Caco-2 (cell line): Measurements from ENCODE around the gene CHAF1A. TPM values are rescaled to one million over a fixed set of nuclear protein-coding genes. Genes with fewer than 3 reads are reported as not detected.

Source experiments
- BruUV-seq: library from RNA; stranded (reverse); fragments of 400-500 nt; replicated peaks from 2 replicates; lab custom pipeline; 2021; lab: Mats Ljungman, UMichigan
- CTCF ChIA-PET: fragments of 300-600 bp; sonication (Branson Sonifier 250); formaldehyde crosslinking; loops from one replicate; lab custom pipeline; 2022; ENCODE audit warnings: antibody characterized with exemption; lab: Charles Lee
- POLR2A ChIA-PET: fragments of 300-600 bp; sonication (Branson Sonifier 250); formaldehyde crosslinking; loops from one replicate; lab custom pipeline; 2022; ENCODE audit warnings: antibody characterized with exemption; lab: Charles Lee
- DNase-seq, 2 experiments: peaks; one replicate each; pipeline versions ENCODE4 v3.0.0 to v3.0.0-alpha.2; 2020 to 2022
- H3K27me3 ChIP-seq: replicated peaks from 2 replicates; pipeline ENCODE4 v1.6.0; 2011; ENCODE audit warnings: low read length; ENCODE audit not compliant: control insufficient read depth, insufficient read depth
- H3K36me3 ChIP-seq: 2 replicates; pipeline ENCODE4 v1.5.1; 2011; ENCODE audit warnings: low read length; ENCODE audit not compliant: control insufficient read depth, insufficient read depth
- H3K4me1 ChIP-seq: fragments of 250-450 bp; sonication (Bioruptor Pico); 2 replicates; pipeline ENCODE4 v1.5.1; 2020; ENCODE audit warnings: mild to moderate bottlenecking
- H3K4me3 ChIP-seq: 2 replicates; pipeline ENCODE4 v1.5.1; 2011; ENCODE audit warnings: low read depth, mild to moderate bottlenecking, control low read depth, low read length
- H3K9me3 ChIP-seq: fragments of 250-450 bp; sonication (Bioruptor Pico); 2 replicates; pipeline ENCODE4 v1.5.1; 2020; ENCODE audit warnings: mild to moderate bottlenecking, moderate library complexity
- H3K27ac Mint-ChIP-seq: one replicate; pipeline ENCODE4 v1.8.0; 2022; ENCODE audit warnings: mixed read lengths; ENCODE audit not compliant: unreplicated experiment
- H3K27me3 Mint-ChIP-seq: one replicate; pipeline ENCODE4 v1.8.0; 2022; ENCODE audit warnings: mixed read lengths; ENCODE audit not compliant: insufficient read depth, unreplicated experiment
- H3K36me3 Mint-ChIP-seq: one replicate; pipeline ENCODE4 v1.8.0; 2022; ENCODE audit warnings: mild to moderate bottlenecking, mixed read lengths; ENCODE audit not compliant: insufficient read depth, unreplicated experiment
- H3K4me1 Mint-ChIP-seq: one replicate; pipeline ENCODE4 v1.8.0; 2022; ENCODE audit warnings: low read depth, mixed read lengths; ENCODE audit not compliant: unreplicated experiment
- H3K4me3 Mint-ChIP-seq: one replicate; pipeline ENCODE4 v1.8.0; 2022; ENCODE audit warnings: mild to moderate bottlenecking, moderate library complexity, mixed read lengths; ENCODE audit not compliant: unreplicated experiment
- H3K9me3 Mint-ChIP-seq: one replicate; pipeline ENCODE4 v1.8.0; 2022; ENCODE audit warnings: mixed read lengths; ENCODE audit not compliant: unreplicated experiment
- intact Hi-C: fragments of 100-400 bp; cut with micrococcal nuclease; formaldehyde crosslinking; loops from one replicate; pipeline ENCODE4 v1.10.0; 2022; ENCODE audit not compliant: unreplicated experiment
- total RNA-seq: library from RNA; stranded (reverse); gene quantifications from 2 replicates; pipeline ENCODE4 v1.2.3, GENCODE V29; 2022
- TF ChIP-seq, protein P1 (sequence below), 2 experiments: fragments of 200-600 bp in 1 of 2; IDR thresholded peaks; 1 replicate in 1 of 2; 2 replicates in 1 of 2; pipeline versions ENCODE4 v1.5.1 to v1.8.0; 2011 to 2022; ENCODE audit warnings: antibody characterized with exemption in 1 of 2, control low read depth in 1 of 2, inconsistent platforms in 1 of 2, low read depth in 1 of 2, low read length in 1 of 2, mild to moderate bottlenecking in 1 of 2, moderate library complexity in 1 of 2; ENCODE audit not compliant: insufficient read depth in 1 of 2, severe bottlenecking in 1 of 2, unreplicated experiment in 1 of 2

The CHAF1A gene
- total RNA-seq, 1 experiment from 2014 or later, result 63.1 TPM

DNA sequence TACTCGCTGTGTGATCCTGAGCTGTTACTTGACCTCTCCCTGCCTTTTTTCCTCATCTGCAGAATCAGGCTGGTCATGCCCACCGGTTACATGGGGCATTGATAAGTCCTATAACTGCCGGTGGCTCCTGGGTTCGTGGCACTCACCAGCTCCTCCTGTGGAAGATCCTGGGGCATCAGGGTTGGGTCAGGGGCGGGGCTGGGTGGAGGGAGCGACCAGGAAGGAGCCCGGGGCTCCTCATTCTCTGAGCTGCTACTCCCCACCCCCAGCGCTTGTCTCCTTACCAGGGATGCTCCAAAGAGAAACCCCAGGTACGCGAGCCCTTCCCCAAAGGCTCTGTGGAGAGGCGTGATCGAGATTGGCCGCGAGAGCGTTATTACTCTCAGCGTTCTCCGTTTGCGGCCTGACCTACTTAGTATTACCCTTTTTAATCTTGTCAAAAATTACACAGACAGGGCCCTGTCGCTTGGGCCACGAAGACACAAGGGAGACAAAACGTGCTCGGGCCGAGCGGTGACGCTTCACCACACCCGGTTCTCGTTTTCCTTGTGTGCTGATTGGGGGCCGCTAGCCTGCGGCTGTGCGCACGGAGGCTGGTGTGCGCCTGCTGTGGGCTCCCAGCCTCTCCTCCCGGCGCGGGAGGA, 80.4 kb downstream of the CHAF1A start:
- peaks cover 35% of the 10 kb centered on the region for H3K36me3 Mint-ChIP-seq
- no peak overlapping the region for H3K4me3 Mint-ChIP-seq
- no peaks in the 10 kb centered on the region for H3K36me3 ChIP-seq
- H3K27me3 ChIP-seq, result no peaks in the 10 kb centered on the region
- no peak for DNase-seq
- no peaks in the 10 kb centered on the region for H3K27me3 Mint-ChIP-seq
- ChIA-PET CTCF (no interaction called here), POLR2A (no interaction called here)
- no peak overlapping the region for H3K27ac Mint-ChIP-seq
- H3K9me3 Mint-ChIP-seq, result no peaks in the 10 kb centered on the region
- intact Hi-C loops, result no loop called here
- H3K4me1 ChIP-seq, result no peaks in the 10 kb centered on the region
- no peaks in the 10 kb centered on the region for H3K4me1 Mint-ChIP-seq
- no peak overlapping the region for H3K4me3 ChIP-seq
- BruUV-seq, result no TSS peak
- no peaks in the 10 kb centered on the region for H3K9me3 ChIP-seq
- TF ChIP-seq, protein P1, sequence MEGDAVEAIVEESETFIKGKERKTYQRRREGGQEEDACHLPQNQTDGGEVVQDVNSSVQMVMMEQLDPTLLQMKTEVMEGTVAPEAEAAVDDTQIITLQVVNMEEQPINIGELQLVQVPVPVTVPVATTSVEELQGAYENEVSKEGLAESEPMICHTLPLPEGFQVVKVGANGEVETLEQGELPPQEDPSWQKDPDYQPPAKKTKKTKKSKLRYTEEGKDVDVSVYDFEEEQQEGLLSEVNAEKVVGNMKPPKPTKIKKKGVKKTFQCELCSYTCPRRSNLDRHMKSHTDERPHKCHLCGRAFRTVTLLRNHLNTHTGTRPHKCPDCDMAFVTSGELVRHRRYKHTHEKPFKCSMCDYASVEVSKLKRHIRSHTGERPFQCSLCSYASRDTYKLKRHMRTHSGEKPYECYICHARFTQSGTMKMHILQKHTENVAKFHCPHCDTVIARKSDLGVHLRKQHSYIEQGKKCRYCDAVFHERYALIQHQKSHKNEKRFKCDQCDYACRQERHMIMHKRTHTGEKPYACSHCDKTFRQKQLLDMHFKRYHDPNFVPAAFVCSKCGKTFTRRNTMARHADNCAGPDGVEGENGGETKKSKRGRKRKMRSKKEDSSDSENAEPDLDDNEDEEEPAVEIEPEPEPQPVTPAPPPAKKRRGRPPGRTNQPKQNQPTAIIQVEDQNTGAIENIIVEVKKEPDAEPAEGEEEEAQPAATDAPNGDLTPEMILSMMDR (IDR thresholded peaks at IDR 0.05; ENCODE audit: insufficient read depth in 1 of 2, low read depth in 1 of 2, low read length in 1 of 2, severe bottlenecking in 1 of 2, unreplicated experiment in 1 of 2), result no peak

DNA sequence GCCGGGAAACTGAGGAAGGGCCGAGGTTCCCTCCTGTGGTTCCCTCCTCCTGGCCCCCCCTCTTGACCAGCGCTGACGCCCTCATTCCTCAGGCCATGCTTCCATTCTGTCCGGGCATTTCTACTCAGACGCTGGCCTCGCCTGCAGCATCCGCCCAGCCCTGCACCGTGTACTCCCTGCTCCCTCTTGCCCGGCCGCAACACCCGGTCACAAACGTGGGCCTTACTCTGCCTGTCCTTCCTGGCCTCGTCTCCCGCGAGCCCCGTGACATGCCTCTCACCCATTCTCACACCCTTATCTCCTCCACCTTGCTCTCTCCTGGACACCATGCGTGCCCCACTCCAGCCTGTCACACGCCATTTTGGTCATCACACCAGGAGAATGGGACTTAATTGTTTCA, 80.9 kb downstream of the CHAF1A start:
- intact Hi-C loops, result no loop called here
- CTCF ChIA-PET, result interaction anchor here (0.7 kb wide), 1 partner anchor 51 kb away, joined by 4 read pairs; the partner anchor contains the start of gene PLIN5
- no peak overlapping the region for H3K4me3 ChIP-seq
- no peaks in the 10 kb centered on the region for H3K4me1 ChIP-seq
- no peak overlapping the region for H3K4me3 Mint-ChIP-seq
- H3K4me1 Mint-ChIP-seq, result no peaks in the 10 kb centered on the region
- DNase-seq, result no peak
- no peaks in the 10 kb centered on the region for H3K9me3 ChIP-seq
- POLR2A ChIA-PET, result no interaction called here
- H3K27me3 Mint-ChIP-seq, result no peaks in the 10 kb centered on the region
- peaks cover 33% of the 10 kb centered on the region for H3K36me3 Mint-ChIP-seq
- TF ChIP-seq, protein P1 (IDR thresholded peaks at IDR 0.05; ENCODE audit: insufficient read depth in 1 of 2, low read depth in 1 of 2, low read length in 1 of 2, severe bottlenecking in 1 of 2, unreplicated experiment in 1 of 2), result no peak
- no peaks in the 10 kb centered on the region for H3K9me3 Mint-ChIP-seq
- BruUV-seq, result no TSS peak
- H3K27ac Mint-ChIP-seq, result no peak overlapping the region
- no peaks in the 10 kb centered on the region for H3K27me3 ChIP-seq
- H3K36me3 ChIP-seq, result no peaks in the 10 kb centered on the region

DNA sequence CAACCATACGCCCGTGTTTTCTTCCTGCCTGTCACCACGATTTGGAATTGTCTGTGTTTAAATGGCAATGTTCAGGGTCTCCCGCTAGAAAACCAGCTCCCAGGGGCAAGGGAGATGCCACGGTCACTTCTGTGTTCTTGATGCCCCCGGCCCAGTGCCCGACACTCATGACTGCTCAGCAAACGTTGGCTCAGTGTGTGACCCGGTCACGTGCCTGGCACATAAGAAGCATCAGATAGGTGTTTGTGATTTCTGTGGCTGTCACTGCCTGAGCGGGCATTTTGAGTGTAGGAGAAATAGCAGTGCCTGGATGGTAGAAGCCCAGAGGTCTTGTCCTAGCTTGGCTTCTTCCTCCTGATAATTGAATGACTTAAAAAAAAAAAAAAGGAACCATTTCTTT, 85.1 kb downstream of the CHAF1A start:
- H3K4me1 ChIP-seq, result no peaks in the 10 kb centered on the region
- no TSS peak for BruUV-seq
- POLR2A ChIA-PET, result no interaction called here
- H3K4me1 Mint-ChIP-seq, result no peaks in the 10 kb centered on the region
- TF ChIP-seq, protein P1 (IDR thresholded peaks at IDR 0.05; ENCODE audit: insufficient read depth in 1 of 2, low read depth in 1 of 2, low read length in 1 of 2, severe bottlenecking in 1 of 2, unreplicated experiment in 1 of 2), result no peak
- intact Hi-C loops, result no loop called here
- H3K9me3 Mint-ChIP-seq, result no peaks in the 10 kb centered on the region
- no peak overlapping the region for H3K4me3 ChIP-seq
- H3K36me3 Mint-ChIP-seq, result peaks cover 43% of the 10 kb centered on the region
- no peaks in the 10 kb centered on the region for H3K27me3 ChIP-seq
- peaks cover 1% of the 10 kb centered on the region; the same call in 1 of the 2 replicates for H3K36me3 ChIP-seq
- H3K27ac Mint-ChIP-seq, result no peak overlapping the region
- no peak overlapping the region for H3K4me3 Mint-ChIP-seq
- no peak for DNase-seq
- H3K9me3 ChIP-seq, result no peaks in the 10 kb centered on the region
- no peaks in the 10 kb centered on the region for H3K27me3 Mint-ChIP-seq
- CTCF ChIA-PET, result no interaction called here
